BLaER1 (cell line): ENCODE measurements around the gene CRIM1.
"Not testable (repeated sequence)": the region's sequence is repeated elsewhere in the genome, so short reads cannot be mapped to it uniquely, and the experiment has no call there.

ENCODE experiments used
- H3K27ac ChIP-seq: shearing (Covaris generic); formaldehyde crosslinking; 2 replicates; pipeline ENCODE4 v1.8.1; 2022
- H3K27me3 ChIP-seq: shearing (Covaris generic); formaldehyde crosslinking; 2 replicates; pipeline ENCODE4 v1.8.1; 2022
- H3K36me3 ChIP-seq: shearing (Covaris generic); formaldehyde crosslinking; 2 replicates; pipeline ENCODE4 v1.8.1; 2022
- H3K4me1 ChIP-seq: shearing (Covaris generic); formaldehyde crosslinking; 2 replicates; pipeline ENCODE4 v1.8.1; 2022
- H3K4me2 ChIP-seq: shearing (Covaris generic); formaldehyde crosslinking; 2 replicates; pipeline ENCODE4 v1.8.1; 2022
- H3K4me3 ChIP-seq: shearing (Covaris generic); formaldehyde crosslinking; 2 replicates; pipeline ENCODE4 v1.8.1; 2022
- H3K9ac ChIP-seq: shearing (Covaris generic); formaldehyde crosslinking; 2 replicates; pipeline ENCODE4 v1.8.1; 2022
- H3K9me3 ChIP-seq: shearing (Covaris generic); formaldehyde crosslinking; 2 replicates; pipeline ENCODE4 v1.8.1; 2022
- H4K20me1 ChIP-seq: shearing (Covaris generic); formaldehyde crosslinking; 2 replicates; pipeline ENCODE4 v1.8.1; 2022
- Cebpa-rat ChIP-seq: shearing (Covaris generic); IDR thresholded peaks from 2 replicates; pipeline ENCODE4 v1.8.1; 2022

Gene CRIM1, protein sequence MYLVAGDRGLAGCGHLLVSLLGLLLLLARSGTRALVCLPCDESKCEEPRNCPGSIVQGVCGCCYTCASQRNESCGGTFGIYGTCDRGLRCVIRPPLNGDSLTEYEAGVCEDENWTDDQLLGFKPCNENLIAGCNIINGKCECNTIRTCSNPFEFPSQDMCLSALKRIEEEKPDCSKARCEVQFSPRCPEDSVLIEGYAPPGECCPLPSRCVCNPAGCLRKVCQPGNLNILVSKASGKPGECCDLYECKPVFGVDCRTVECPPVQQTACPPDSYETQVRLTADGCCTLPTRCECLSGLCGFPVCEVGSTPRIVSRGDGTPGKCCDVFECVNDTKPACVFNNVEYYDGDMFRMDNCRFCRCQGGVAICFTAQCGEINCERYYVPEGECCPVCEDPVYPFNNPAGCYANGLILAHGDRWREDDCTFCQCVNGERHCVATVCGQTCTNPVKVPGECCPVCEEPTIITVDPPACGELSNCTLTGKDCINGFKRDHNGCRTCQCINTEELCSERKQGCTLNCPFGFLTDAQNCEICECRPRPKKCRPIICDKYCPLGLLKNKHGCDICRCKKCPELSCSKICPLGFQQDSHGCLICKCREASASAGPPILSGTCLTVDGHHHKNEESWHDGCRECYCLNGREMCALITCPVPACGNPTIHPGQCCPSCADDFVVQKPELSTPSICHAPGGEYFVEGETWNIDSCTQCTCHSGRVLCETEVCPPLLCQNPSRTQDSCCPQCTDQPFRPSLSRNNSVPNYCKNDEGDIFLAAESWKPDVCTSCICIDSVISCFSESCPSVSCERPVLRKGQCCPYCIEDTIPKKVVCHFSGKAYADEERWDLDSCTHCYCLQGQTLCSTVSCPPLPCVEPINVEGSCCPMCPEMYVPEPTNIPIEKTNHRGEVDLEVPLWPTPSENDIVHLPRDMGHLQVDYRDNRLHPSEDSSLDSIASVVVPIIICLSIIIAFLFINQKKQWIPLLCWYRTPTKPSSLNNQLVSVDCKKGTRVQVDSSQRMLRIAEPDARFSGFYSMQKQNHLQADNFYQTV

GRCh38 chr2:36355151-36355889 is at the start of gene CRIM1:
TSS of gene CRIM1 (plus strand) at chr2:36355778. CDS start at chr2:36356293, 515 bp downstream.
- TF ChIP-seq Cebpa-rat: no peak
- Histone ChIP-seq H3K27ac (peak within 1 kb of the TSS; percentile 86), H3K4me2 (peak within 1 kb of the TSS; percentile 97), H4K20me1 (peaks cover 29% of the 10 kb centered on the region), H3K27me3 (no peaks in the 10 kb centered on the region), H3K9ac (peak within 1 kb of the TSS; percentile 87), H3K36me3 (no peaks in the 10 kb centered on the region), H3K4me1 (peaks cover 34% of the 10 kb centered on the region), H3K9me3 (no peaks in the 10 kb centered on the region), H3K4me3 (peak within 1 kb of the TSS; percentile 93)

DNA sequence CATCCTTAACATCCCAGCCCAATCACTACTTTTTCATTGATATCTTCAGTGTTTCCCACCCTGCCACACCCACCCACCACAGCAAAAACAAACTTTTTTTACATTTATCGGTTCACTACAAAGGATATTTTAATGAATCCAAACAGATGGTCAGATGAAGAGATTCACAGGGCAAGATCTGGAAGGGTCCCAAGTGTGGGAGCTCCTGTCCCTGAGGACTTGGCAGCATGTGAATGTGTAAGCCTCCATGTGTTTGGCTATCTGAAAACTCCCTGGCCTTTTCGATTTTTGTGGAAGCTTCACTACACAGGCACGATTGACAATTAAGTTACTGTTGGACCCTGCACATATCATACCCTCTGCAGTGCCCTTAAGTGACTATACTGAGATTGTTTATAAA is 48.1 kb upstream of the CRIM1 start:
- no peaks in the 10 kb centered on the region for H3K27me3 ChIP-seq
- no peaks in the 10 kb centered on the region for H3K9me3 ChIP-seq
- H4K20me1 ChIP-seq: no peaks in the 10 kb centered on the region
- no peak overlapping the region for H3K4me2 ChIP-seq
- no peak overlapping the region for H3K4me3 ChIP-seq
- no peak for TF ChIP-seq Cebpa-rat
- H3K36me3 ChIP-seq: no peaks in the 10 kb centered on the region
- no peak overlapping the region for H3K9ac ChIP-seq
- no peaks in the 10 kb centered on the region for H3K4me1 ChIP-seq
- H3K27ac ChIP-seq: no peak overlapping the region

GRCh38 chr2:36310444-36310843 is 45.1 kb upstream of the CRIM1 start:
- not testable (repeated sequence) for H3K4me2 ChIP-seq, H3K9ac ChIP-seq, H3K9me3 ChIP-seq, H4K20me1 ChIP-seq, H3K27me3 ChIP-seq, H3K4me3 ChIP-seq, H3K36me3 ChIP-seq, H3K4me1 ChIP-seq, H3K27ac ChIP-seq

DNA sequence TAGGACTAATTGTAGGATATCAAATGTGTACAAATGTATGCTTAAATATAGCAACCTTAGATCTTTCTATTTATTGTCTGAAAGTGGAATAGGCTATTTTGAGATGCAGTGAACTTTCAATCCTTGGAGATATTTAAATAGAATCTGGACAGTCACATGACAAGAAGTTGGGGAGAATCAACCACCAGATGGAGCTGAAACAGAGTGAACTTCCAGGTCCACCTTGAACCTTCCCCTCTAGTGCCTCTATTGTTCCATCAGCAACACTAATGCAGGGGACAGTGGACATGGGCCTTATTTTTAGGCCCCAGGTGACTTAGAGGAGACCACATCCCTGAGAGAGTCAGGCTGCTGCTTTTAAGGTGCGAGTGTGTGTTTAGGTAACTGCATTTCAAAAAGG is 37.0 kb upstream of the CRIM1 start:
- Histone ChIP-seq H3K4me1 (no peaks in the 10 kb centered on the region), H3K36me3 (no peaks in the 10 kb centered on the region), H3K4me2 (no peak overlapping the region), H3K9me3 (peaks cover 8% of the 10 kb centered on the region), H4K20me1 (no peaks in the 10 kb centered on the region), H3K9ac (no peak overlapping the region), H3K27me3 (no peaks in the 10 kb centered on the region), H3K27ac (no peak overlapping the region), H3K4me3 (no peak overlapping the region)
- no peak for TF ChIP-seq Cebpa-rat

- no peak overlapping the region for H3K27ac ChIP-seq
- TF ChIP-seq Cebpa-rat: no peak
Measured at GRCh38 chr2:36322108-36322507, 33.5 kb upstream of the CRIM1 start.

DNA sequence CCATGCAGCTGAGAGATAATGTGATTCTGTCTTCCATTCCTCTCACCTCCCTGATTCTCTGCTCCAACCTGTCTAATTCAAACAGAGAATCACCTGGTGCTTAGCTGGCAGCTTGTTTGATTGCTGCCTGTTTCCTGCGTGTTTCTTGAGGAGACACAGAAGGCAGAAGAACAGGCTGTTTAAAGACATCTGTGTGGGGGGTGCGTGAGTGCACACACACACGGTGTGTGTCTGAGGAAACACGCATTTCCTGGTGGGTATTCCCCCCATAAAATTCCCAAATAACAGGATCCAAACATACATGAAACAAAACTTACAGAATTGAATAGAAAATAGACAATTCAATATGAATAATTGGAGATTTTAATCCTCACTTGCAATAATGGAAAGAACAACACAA is 29.3 kb upstream of the CRIM1 start:
- H3K36me3 ChIP-seq: no peaks in the 10 kb centered on the region
- no peak overlapping the region for H3K4me2 ChIP-seq
- no peak for TF ChIP-seq Cebpa-rat

More at GRCh38 chr2:36322108-36322507, 33.5 kb upstream of the CRIM1 start:
- Histone ChIP-seq H3K4me1 (no peaks in the 10 kb centered on the region), H3K4me3 (no peak overlapping the region), H3K4me2 (no peak overlapping the region), H3K27me3 (no peaks in the 10 kb centered on the region), H3K9me3 (peaks cover 6% of the 10 kb centered on the region; the same call in 1 of the 2 replicates), H4K20me1 (no peaks in the 10 kb centered on the region), H3K36me3 (no peaks in the 10 kb centered on the region), H3K9ac (no peak overlapping the region)

DNA sequence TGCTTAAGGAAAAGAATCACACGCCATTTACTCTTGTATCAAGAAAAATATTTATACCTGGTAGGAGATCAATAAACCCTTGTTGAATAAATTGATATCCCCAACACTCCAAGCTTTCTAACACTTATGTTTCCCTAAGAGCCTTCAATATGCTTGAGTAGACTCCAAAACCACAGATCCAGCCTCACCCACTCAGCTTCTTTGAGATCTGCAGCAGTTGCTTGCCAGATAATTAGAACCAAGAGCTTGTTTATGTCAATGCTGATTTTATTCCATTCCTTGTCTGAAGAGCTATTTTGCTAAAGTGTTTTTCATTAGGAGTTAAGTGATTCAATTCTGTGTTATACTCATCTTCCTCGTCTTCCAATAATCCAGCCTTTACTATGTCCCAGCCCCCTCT is 26.3 kb upstream of the CRIM1 start:
- Histone ChIP-seq H3K27ac (no peak overlapping the region), H3K36me3 (no peaks in the 10 kb centered on the region), H3K4me2 (no peak overlapping the region), H3K4me1 (no peaks in the 10 kb centered on the region), H3K4me3 (no peak overlapping the region), H3K9ac (no peak overlapping the region), H4K20me1 (no peaks in the 10 kb centered on the region), H3K9me3 (no peaks in the 10 kb centered on the region), H3K27me3 (no peaks in the 10 kb centered on the region)
- no peak for TF ChIP-seq Cebpa-rat

More for the DNA sequence above, 29.3 kb upstream of the CRIM1 start:
- no peak overlapping the region for H3K4me3 ChIP-seq
- H4K20me1 ChIP-seq: no peaks in the 10 kb centered on the region
- H3K9me3 ChIP-seq: peaks cover 6% of the 10 kb centered on the region; the same call in 1 of the 2 replicates
- H3K27me3 ChIP-seq: no peaks in the 10 kb centered on the region
- H3K27ac ChIP-seq: no peak overlapping the region
- no peak overlapping the region for H3K9ac ChIP-seq
- no peaks in the 10 kb centered on the region for H3K4me1 ChIP-seq

- Histone ChIP-seq H4K20me1 (no peaks in the 10 kb centered on the region), H3K4me3 (no peak overlapping the region), H3K27ac (no peak overlapping the region), H3K9me3 (no peaks in the 10 kb centered on the region), H3K4me1 (no peaks in the 10 kb centered on the region), H3K4me2 (no peak overlapping the region), H3K36me3 (no peaks in the 10 kb centered on the region), H3K27me3 (no peaks in the 10 kb centered on the region), H3K9ac (no peak overlapping the region)
- no peak for TF ChIP-seq Cebpa-rat
Measured at GRCh38 chr2:36329746-36330472, 25.7 kb upstream of the CRIM1 start.
